Measurements from ENCODE around the gene TBC1D8. TPM values are rescaled to one million over a fixed set of nuclear protein-coding genes. Genes with fewer than 3 reads are reported as not detected.
A peak's percentile ranks its signal among the peaks of the same experiment; 100 is the strongest.

The TBC1D8 gene
- total and polyA plus RNA-seq, 9 of the 15 experiments (the other 6 are each of a cell fraction or from before 2014, with no cell fraction given): 0.36 to 1.3 (median 0.82) TPM

GRCh38 chr2:101001691-101002561 lies 149.3 kb downstream of the TBC1D8 start, which contains the start of gene RPL31 (continued):
- TF ChIP-seq MGA (IDR thresholded peaks at IDR 0.05) (peak; percentile 100), ZNF780A (CRISPR knock-in tag; IDR thresholded peaks at IDR 0.05) (no peak), ZBTB49 (CRISPR knock-in tag; IDR thresholded peaks at IDR 0.05; ENCODE audit: borderline replicate concordance) (peak; percentile 100), IRF1 (CRISPR knock-in tag; IDR thresholded peaks at IDR 0.05; ENCODE audit: borderline replicate concordance) (peak; percentile 100), ATF3 (IDR thresholded peaks at IDR 0.05) (peak; percentile 81), ATF3 (CRISPR knock-in tag; conservative IDR thresholded peaks at IDR 0.05) (peak; percentile 96), SMAD3 (CRISPR knock-in tag; conservative IDR thresholded peaks at IDR 0.05) (no peak), GMEB1 (CRISPR knock-in tag; IDR thresholded peaks at IDR 0.05) (0 out of 2 replicates have a peak, but pooled peaks have one; percentile 22)

Measured in K562 (cell line).